ENCODE results near the gene KLHL5.

GRCh38 chr4:39051492-39051891, 10.5 kb upstream of the KLHL5 start:
- no peak for TF ChIP-seq CTCF (IDR thresholded peaks at IDR 0.05)
- TF ChIP-seq ZFX (IDR thresholded peaks at IDR 0.05; ENCODE audit: borderline replicate concordance) = no peak
